ENCODE measurements around the gene PPIL3. TPM values are rescaled to one million over a fixed set of nuclear protein-coding genes. Genes with fewer than 3 reads are reported as not detected.

The PPIL3 gene
- total and polyA plus RNA-seq, 2 experiments from 2014 or later, result 42.9 to 54.0 TPM

DNA sequence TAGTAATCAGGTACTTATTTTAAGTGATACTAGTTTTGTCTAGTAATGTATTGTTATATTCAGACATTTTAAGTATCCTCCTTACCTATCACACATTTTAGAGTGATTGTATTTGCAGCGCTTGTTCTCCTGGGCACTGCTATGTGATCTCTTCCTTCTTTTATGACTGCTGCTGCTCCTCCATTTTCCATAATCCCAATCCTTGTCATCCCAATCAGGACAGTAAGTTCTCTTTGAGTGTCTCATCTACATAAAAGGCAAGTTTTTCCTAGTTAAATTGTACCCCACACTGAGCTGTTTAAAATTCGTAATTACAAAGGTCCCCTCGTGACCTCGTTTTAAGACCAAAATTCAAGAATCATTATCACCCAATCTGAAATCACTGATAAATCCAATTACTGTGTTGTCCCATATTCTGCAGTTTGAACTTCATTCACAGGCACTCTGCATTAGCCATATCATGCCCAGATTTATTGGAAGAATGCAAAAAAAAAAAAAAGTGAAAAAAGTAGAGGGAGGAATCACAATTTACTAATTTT is 27.2 kb downstream of the PPIL3 start (continued):
- TF ChIP-seq, protein P1, sequence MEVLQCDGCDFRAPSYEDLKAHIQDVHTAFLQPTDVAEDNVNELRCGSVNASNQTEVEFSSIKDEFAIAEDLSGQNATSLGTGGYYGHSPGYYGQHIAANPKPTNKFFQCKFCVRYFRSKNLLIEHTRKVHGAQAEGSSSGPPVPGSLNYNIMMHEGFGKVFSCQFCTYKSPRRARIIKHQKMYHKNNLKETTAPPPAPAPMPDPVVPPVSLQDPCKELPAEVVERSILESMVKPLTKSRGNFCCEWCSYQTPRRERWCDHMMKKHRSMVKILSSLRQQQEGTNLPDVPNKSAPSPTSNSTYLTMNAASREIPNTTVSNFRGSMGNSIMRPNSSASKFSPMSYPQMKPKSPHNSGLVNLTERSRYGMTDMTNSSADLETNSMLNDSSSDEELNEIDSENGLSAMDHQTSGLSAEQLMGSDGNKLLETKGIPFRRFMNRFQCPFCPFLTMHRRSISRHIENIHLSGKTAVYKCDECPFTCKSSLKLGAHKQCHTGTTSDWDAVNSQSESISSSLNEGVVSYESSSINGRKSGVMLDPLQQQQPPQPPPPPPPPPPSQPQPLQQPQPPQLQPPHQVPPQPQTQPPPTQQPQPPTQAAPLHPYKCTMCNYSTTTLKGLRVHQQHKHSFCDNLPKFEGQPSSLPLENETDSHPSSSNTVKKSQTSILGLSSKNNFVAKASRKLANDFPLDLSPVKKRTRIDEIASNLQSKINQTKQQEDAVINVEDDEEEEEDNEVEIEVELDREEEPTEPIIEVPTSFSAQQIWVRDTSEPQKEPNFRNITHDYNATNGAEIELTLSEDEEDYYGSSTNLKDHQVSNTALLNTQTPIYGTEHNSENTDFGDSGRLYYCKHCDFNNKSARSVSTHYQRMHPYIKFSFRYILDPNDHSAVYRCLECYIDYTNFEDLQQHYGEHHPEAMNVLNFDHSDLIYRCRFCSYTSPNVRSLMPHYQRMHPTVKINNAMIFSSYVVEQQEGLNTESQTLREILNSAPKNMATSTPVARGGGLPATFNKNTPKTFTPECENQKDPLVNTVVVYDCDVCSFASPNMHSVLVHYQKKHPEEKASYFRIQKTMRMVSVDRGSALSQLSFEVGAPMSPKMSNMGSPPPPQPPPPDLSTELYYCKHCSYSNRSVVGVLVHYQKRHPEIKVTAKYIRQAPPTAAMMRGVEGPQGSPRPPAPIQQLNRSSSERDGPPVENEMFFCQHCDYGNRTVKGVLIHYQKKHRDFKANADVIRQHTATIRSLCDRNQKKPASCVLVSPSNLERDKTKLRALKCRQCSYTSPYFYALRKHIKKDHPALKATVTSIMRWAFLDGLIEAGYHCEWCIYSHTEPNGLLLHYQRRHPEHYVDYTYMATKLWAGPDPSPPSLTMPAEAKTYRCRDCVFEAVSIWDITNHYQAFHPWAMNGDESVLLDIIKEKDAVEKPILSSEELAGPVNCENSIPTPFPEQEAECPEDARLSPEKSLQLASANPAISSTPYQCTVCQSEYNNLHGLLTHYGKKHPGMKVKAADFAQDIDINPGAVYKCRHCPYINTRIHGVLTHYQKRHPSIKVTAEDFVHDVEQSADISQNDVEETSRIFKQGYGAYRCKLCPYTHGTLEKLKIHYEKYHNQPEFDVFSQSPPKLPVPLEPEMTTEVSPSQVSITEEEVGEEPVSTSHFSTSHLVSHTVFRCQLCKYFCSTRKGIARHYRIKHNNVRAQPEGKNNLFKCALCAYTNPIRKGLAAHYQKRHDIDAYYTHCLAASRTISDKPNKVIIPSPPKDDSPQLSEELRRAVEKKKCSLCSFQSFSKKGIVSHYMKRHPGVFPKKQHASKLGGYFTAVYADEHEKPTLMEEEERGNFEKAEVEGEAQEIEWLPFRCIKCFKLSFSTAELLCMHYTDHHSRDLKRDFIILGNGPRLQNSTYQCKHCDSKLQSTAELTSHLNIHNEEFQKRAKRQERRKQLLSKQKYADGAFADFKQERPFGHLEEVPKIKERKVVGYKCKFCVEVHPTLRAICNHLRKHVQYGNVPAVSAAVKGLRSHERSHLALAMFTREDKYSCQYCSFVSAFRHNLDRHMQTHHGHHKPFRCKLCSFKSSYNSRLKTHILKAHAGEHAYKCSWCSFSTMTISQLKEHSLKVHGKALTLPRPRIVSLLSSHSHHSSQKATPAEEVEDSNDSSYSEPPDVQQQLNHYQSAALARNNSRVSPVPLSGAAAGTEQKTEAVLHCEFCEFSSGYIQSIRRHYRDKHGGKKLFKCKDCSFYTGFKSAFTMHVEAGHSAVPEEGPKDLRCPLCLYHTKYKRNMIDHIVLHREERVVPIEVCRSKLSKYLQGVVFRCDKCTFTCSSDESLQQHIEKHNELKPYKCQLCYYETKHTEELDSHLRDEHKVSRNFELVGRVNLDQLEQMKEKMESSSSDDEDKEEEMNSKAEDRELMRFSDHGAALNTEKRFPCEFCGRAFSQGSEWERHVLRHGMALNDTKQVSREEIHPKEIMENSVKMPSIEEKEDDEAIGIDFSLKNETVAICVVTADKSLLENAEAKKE (CRISPR knock-in tag; IDR thresholded peaks at IDR 0.05), result no peak
- TF ChIP-seq ZNF114 (CRISPR knock-in tag; IDR thresholded peaks at IDR 0.05) (no peak), ZNF331 (CRISPR knock-in tag; IDR thresholded peaks at IDR 0.05; ENCODE audit: low read depth) (no peak)

GRCh38 chr2:200860092-200860795 is 28.6 kb downstream of the PPIL3 start:
- Histone ChIP-seq H3K79me2 (replicated peaks; ENCODE audit: insufficient read depth) (peaks cover 67% of the 10 kb centered on the region), H3K9me2 (ENCODE audit: insufficient read depth) (no peaks in the 10 kb centered on the region), H3K36me3 (ENCODE audit: insufficient read depth) (peaks cover 53% of the 10 kb centered on the region), H3K27me3 (ENCODE audit: insufficient read depth) (no peaks in the 10 kb centered on the region), H4K20me1 (replicated peaks; ENCODE audit: insufficient read depth) (peaks cover 18% of the 10 kb centered on the region), H3K4me1 (ENCODE audit: insufficient read depth) (peaks cover 18% of the 10 kb centered on the region), H3K4me2 (no peak overlapping the region), H2AFZ (no peak overlapping the region), H3F3A (replicated peaks; ENCODE audit: low read depth) (peaks cover 7% of the 10 kb centered on the region; the same call in 1 of the 2 replicates), H3K4me3 (no peak overlapping the region), H3K27ac (ENCODE audit: low read depth) (no peak overlapping the region)
- H3K36me3 Mint-ChIP-seq (ENCODE audit: low read depth), result peaks cover 61% of the 10 kb centered on the region
- H3K27ac Mint-ChIP-seq, result peak overlapping the region; percentile 54
- H3K27me3 Mint-ChIP-seq (ENCODE audit: insufficient read depth, low read depth, poor library complexity), result peaks cover 7% of the 10 kb centered on the region
- H3K4me3 Mint-ChIP-seq, result no peak overlapping the region
- DNase-seq (ENCODE audit: low spot score) (peak; percentile 8), ATAC-seq (no peak)
- no peaks in the 10 kb centered on the region for H3K9me3 Mint-ChIP-seq
- peaks cover 17% of the 10 kb centered on the region for H3K4me1 Mint-ChIP-seq
- no peak for TF ChIP-seq EZH2phosphoT487 (IDR thresholded peaks at IDR 0.05; ENCODE audit: unreplicated experiment)
- TF ChIP-seq ZNF331 (CRISPR knock-in tag; IDR thresholded peaks at IDR 0.05; ENCODE audit: low read depth), result no peak
- TF ChIP-seq, protein P1 (CRISPR knock-in tag; IDR thresholded peaks at IDR 0.05), result no peak
- no peak for TF ChIP-seq NANOG (IDR thresholded peaks at IDR 0.05; ENCODE audit: borderline replicate concordance)
